ENCODE results near the gene RASA3.

Gene RASA3

GRCh38 chr13:113945857-113946408 lies 186.5 kb downstream of the RASA3 start:
- no peak for DNase-seq

GRCh38 chr13:113943821-113944565 lies 188.4 kb downstream of the RASA3 start:
- DNase-seq: no peak

GRCh38 chr13:113942591-113943103 lies 189.8 kb downstream of the RASA3 start:
- no peak for DNase-seq

GRCh38 chr13:113941571-113942191 lies 190.7 kb downstream of the RASA3 start:
- DNase-seq: no peak

GRCh38 chr13:113939944-113940297 lies 192.5 kb downstream of the RASA3 start:
- no peak for DNase-seq

- DNase-seq: no peak
These were observed 193.1 kb downstream of the RASA3 start for GRCh38 chr13:113939129-113939943.

- DNase-seq: no peak
These were observed 193.7 kb downstream of the RASA3 start for GRCh38 chr13:113938716-113939115.

GRCh38 chr13:113938246-113938645 lies 194.2 kb downstream of the RASA3 start:
- DNase-seq: no peak

GRCh38 chr13:113937527-113938180 lies 194.8 kb downstream of the RASA3 start:
- no peak for DNase-seq

- no peak for DNase-seq
These were observed 195.3 kb downstream of the RASA3 start for GRCh38 chr13:113937073-113937472.

- no peak for DNase-seq
These were observed 196.1 kb downstream of the RASA3 start for GRCh38 chr13:113936166-113936965.

GRCh38 chr13:113935001-113935844 lies 197.2 kb downstream of the RASA3 start:
- no peak for DNase-seq

GRCh38 chr13:113934576-113934975 lies 197.8 kb downstream of the RASA3 start:
- DNase-seq: no peak

- no peak for DNase-seq
These were observed 198.5 kb downstream of the RASA3 start for GRCh38 chr13:113933901-113934300.

- DNase-seq: no peak
These were observed 200.5 kb downstream of the RASA3 start for GRCh38 chr13:113931841-113932459.

GRCh38 chr13:113930671-113931637 lies 201.5 kb downstream of the RASA3 start:
- peak in 3 of 5 experiments; percentile 32 to 88 (median 63) for DNase-seq

GRCh38 chr13:113929628-113930615 lies 202.5 kb downstream of the RASA3 start:
- DNase-seq: no peak
